Aorta (tissue), 5 donors: ENCODE data around the gene CWC15. TPM values are rescaled to one million over a fixed set of nuclear protein-coding genes. Genes with fewer than 3 reads are reported as not detected.

Experiments used
- ATAC-seq: fragments of 200-7000 bp; cut with Tn5 transposase; one replicate; pipeline ENCODE4 v1.9.1; 2022; ENCODE audit warnings: moderate library complexity; ENCODE audit not compliant: low FRiP score
- DNase-seq, 2 donors: peaks; one replicate each; pipeline ENCODE4 v3.0.0-alpha.2; 2020
- H3K27ac ChIP-seq, 2 donors: one replicate each; pipeline ENCODE4 v1.5.1; 2013; ENCODE audit warnings: low read length in 2 of 2, mild to moderate bottlenecking in 2 of 2, moderate library complexity in 2 of 2, control low read depth in 1 of 2, inconsistent platforms in 1 of 2, low read depth in 1 of 2
- H3K27me3 ChIP-seq, 2 donors: one replicate each; pipeline ENCODE4 v1.6.1; 2013; ENCODE audit warnings: control low read depth in 1 of 2, low read length in 1 of 2, mild to moderate bottlenecking in 1 of 2, moderate library complexity in 1 of 2; ENCODE audit not compliant: insufficient read depth in 2 of 2, control insufficient read depth in 1 of 2
- H3K36me3 ChIP-seq, 2 donors: one replicate each; pipeline ENCODE4 v1.6.1; 2013; ENCODE audit warnings: control low read depth in 1 of 2, low read length in 1 of 2, mild to moderate bottlenecking in 1 of 2; ENCODE audit not compliant: insufficient read depth in 2 of 2, control insufficient read depth in 1 of 2
- H3K4me1 ChIP-seq, 2 donors: one replicate each; pipeline ENCODE4 v1.6.1; 2013; ENCODE audit warnings: low read length in 2 of 2, control low read depth in 1 of 2, mild to moderate bottlenecking in 1 of 2, moderate library complexity in 1 of 2; ENCODE audit not compliant: insufficient read depth in 2 of 2, control insufficient read depth in 1 of 2
- H3K4me3 ChIP-seq, 2 donors: one replicate each; pipeline ENCODE4 v1.5.1; 2013; ENCODE audit warnings: low read length in 2 of 2, control low read depth in 1 of 2, mild to moderate bottlenecking in 1 of 2
- H3K9me3 ChIP-seq: one replicate; pipeline ENCODE4 v1.6.1; 2013; ENCODE audit warnings: mild to moderate bottlenecking, low read length; ENCODE audit not compliant: control insufficient read depth
- WGBS, 2 donors: extraction: QIAGEN DNeasy Blood & Tissue Kit; methylation state at CpG; one replicate each; pipeline ENCODE4 v1.1.7; 2013; 5-methylcytosine and 5-hydroxymethylcytosine counted together
- intact Hi-C, 2 donors: fragments of 100-400 bp; cut with DNase I; formaldehyde crosslinking; loops; one replicate each; pipeline versions ENCODE4 v1.14.2 to v1.15.0; 2022
- polyA plus RNA-seq, 2 donors: library from polyadenylated mRNA; stranded (reverse); fragments of 200-250 nt; gene quantifications; one replicate each; pipeline ENCODE4 v1.2.3, GENCODE V29; 2013
- total RNA-seq, 2 donors: library from RNA; stranded (reverse); fragmentation: NEBNext Ultra II Directional; extraction: Animal tissue kit (Norgen Biotek cat#: 25700); gene quantifications; one replicate each; pipeline ENCODE4 v1.2.1, GENCODE V29; 2021
- donor health status: healthy with polysubstance abuse.
- donor health status: Bipolar disorder and iron deficiency.
- donor health status: DM: no; HTN: no; CAD: no.
- donor health status: DM: no; HTN: no; CAD: no.
- donor health status: DM: yes; HTN: yes; CAD: no.

The CWC15 gene
- total and polyA plus RNA-seq, 4 donors: 47.5 to 54.7 (median 50.4) TPM

- Histone ChIP-seq H3K9me3 (no peaks in the 10 kb centered on the region), H3K27ac (no peak overlapping the region), H3K4me1 (no peaks in the 10 kb centered on the region), H3K4me3 (no peak overlapping the region), H3K27me3 (no peaks in the 10 kb centered on the region), H3K36me3 (peaks cover 5% of the 10 kb centered on the region in 2 donors)
- intact Hi-C loops: no loop called here
- DNase-seq: no peak
- WGBS, 2 donors: 97% methylated on average over 1 of the region's 1 CpG
- ATAC-seq: no peak
Observed at GRCh38 chr11:94961255-94961654, 12.1 kb downstream of the CWC15 start.

GRCh38 chr11:94960488-94960887, 12.9 kb downstream of the CWC15 start:
- DNase-seq (no peak), ATAC-seq (no peak)
- H3K27me3 ChIP-seq: no peaks in the 10 kb centered on the region
- H3K27ac ChIP-seq: no peak overlapping the region
- no peaks in the 10 kb centered on the region for H3K4me1 ChIP-seq
- intact Hi-C loops: no loop called here
- no peak overlapping the region for H3K4me3 ChIP-seq
- WGBS, 2 donors: 88 to 91% methylated on average over 2 of the region's 2 CpGs
- no peaks in the 10 kb centered on the region for H3K9me3 ChIP-seq
- peaks cover 3 to 5% of the 10 kb centered on the region in 2 donors for H3K36me3 ChIP-seq

- no peaks in the 10 kb centered on the region for H3K27me3 ChIP-seq
- H3K36me3 ChIP-seq: peaks cover 0 to 5% of the 10 kb centered on the region in 2 donors
- no peak for DNase-seq
- 79 to 86% methylated on average over 2 of the region's 2 CpGs for WGBS, 2 donors
- no peak overlapping the region for H3K27ac ChIP-seq
- H3K4me3 ChIP-seq: no peak overlapping the region
- intact Hi-C loops: no loop called here
- no peaks in the 10 kb centered on the region for H3K9me3 ChIP-seq
- no peaks in the 10 kb centered on the region for H3K4me1 ChIP-seq
- ATAC-seq: no peak
Observed at GRCh38 chr11:94959179-94959578, 14.2 kb downstream of the CWC15 start.

GRCh38 chr11:94958121-94958696, 15.1 kb downstream of the CWC15 start:
- H3K27me3 ChIP-seq: no peaks in the 10 kb centered on the region
- H3K27ac ChIP-seq: no peak overlapping the region
- DNase-seq (no peak), ATAC-seq (peak; percentile 33)
- WGBS, 2 donors: 44 to 48% methylated on average over 2 of the region's 2 CpGs
- intact Hi-C loops: no loop called here
- H3K36me3 ChIP-seq: peaks cover 0 to 5% of the 10 kb centered on the region in 2 donors
- no peaks in the 10 kb centered on the region for H3K9me3 ChIP-seq
- H3K4me1 ChIP-seq: no peaks in the 10 kb centered on the region
- no peak overlapping the region for H3K4me3 ChIP-seq

GRCh38 chr11:94956963-94957362, 16.4 kb downstream of the CWC15 start:
- no peak overlapping the region for H3K27ac ChIP-seq
- H3K4me3 ChIP-seq: no peak overlapping the region
- no peak for DNase-seq
- no peaks in the 10 kb centered on the region for H3K27me3 ChIP-seq
- H3K36me3 ChIP-seq: no peaks in the 10 kb centered on the region
- 47 to 50% methylated on average over 4 of the region's 4 CpGs for WGBS, 2 donors
- H3K4me1 ChIP-seq: no peaks in the 10 kb centered on the region
- ATAC-seq: no peak
- intact Hi-C loops: no loop called here
- H3K9me3 ChIP-seq: no peaks in the 10 kb centered on the region

- Histone ChIP-seq H3K27ac (no peak overlapping the region), H3K36me3 (no peaks in the 10 kb centered on the region), H3K9me3 (no peaks in the 10 kb centered on the region), H3K4me3 (no peak overlapping the region), H3K4me1 (no peaks in the 10 kb centered on the region), H3K27me3 (no peaks in the 10 kb centered on the region)
- intact Hi-C loops: no loop called here
- ATAC-seq (no peak), DNase-seq (no peak)
- 88 to 91% methylated on average over 1 of the region's 1 CpG for WGBS, 2 donors
Observed at GRCh38 chr11:94954753-94955152, 18.6 kb downstream of the CWC15 start.

GRCh38 chr11:94948070-94948617, 25.2 kb downstream of the CWC15 start:
- H3K9me3 ChIP-seq: no peaks in the 10 kb centered on the region
- 57% methylated on average over 4 of the region's 4 CpGs for WGBS, 2 donors
- H3K36me3 ChIP-seq: no peaks in the 10 kb centered on the region
- DNase-seq (no peak), ATAC-seq (no peak)
- no peak overlapping the region for H3K27ac ChIP-seq
- no peaks in the 10 kb centered on the region for H3K4me1 ChIP-seq
- intact Hi-C loops: no loop called here
- H3K27me3 ChIP-seq: no peaks in the 10 kb centered on the region
- H3K4me3 ChIP-seq: no peak overlapping the region

GRCh38 chr11:94946812-94947211, 26.5 kb downstream of the CWC15 start:
- 80 to 81% methylated on average over 4 of the region's 4 CpGs for WGBS, 2 donors
- ATAC-seq: no peak
- intact Hi-C loops: no loop called here
- H3K4me1 ChIP-seq: no peaks in the 10 kb centered on the region
- no peak for DNase-seq
- no peak overlapping the region for H3K27ac ChIP-seq
- no peaks in the 10 kb centered on the region for H3K27me3 ChIP-seq
- H3K9me3 ChIP-seq: no peaks in the 10 kb centered on the region
- no peaks in the 10 kb centered on the region for H3K36me3 ChIP-seq
- H3K4me3 ChIP-seq: no peak overlapping the region

- Histone ChIP-seq H3K27ac (no peak overlapping the region), H3K36me3 (no peaks in the 10 kb centered on the region), H3K4me1 (peaks cover 0 to 5% of the 10 kb centered on the region in 2 donors), H3K9me3 (no peaks in the 10 kb centered on the region), H3K4me3 (no peak overlapping the region), H3K27me3 (no peaks in the 10 kb centered on the region)
- DNase-seq (no peak), ATAC-seq (no peak)
- 81 to 82% methylated on average over 4 of the region's 4 CpGs for WGBS, 2 donors
- intact Hi-C loops: no loop called here
Observed at GRCh38 chr11:94941131-94941530, 32.2 kb downstream of the CWC15 start.
